GM12878 (cell line): ENCODE data around the gene DNAJA4. TPM values are rescaled to one million over a fixed set of nuclear protein-coding genes. Genes with fewer than 3 reads are reported as not detected.

ENCODE experiments used
- ATAC-seq: fragments of 200-7000 bp; cut with Tn5 transposase; 3 replicates; pipeline ENCODE4 v1.9.1; 2020; ENCODE audit warnings: mild to moderate bottlenecking, moderate library complexity
- BruUV-seq: library from RNA; stranded (reverse); fragments of 400-500 nt; replicated peaks from 2 replicates; lab custom pipeline; 2021; lab: Mats Ljungman, UMichigan
- CTCF ChIA-PET: fragments of 300-600 bp; sonication (Branson Sonifier 250); formaldehyde crosslinking; extraction: SDS; loops from one replicate; lab custom pipeline; 2021; ENCODE audit warnings: inconsistent platforms; lab: Yijun Ruan, JAX
- POLR2A ChIA-PET: fragments of 350-600 bp; formaldehyde crosslinking; extraction: SDS; loops from one replicate; lab custom pipeline; 2021; ENCODE audit warnings: inconsistent platforms; lab: Charles Lee
- RAD21 ChIA-PET: fragments of 300-600 bp; sonication (Branson Sonifier 250); formaldehyde crosslinking; loops from one replicate; lab custom pipeline; 2023; ENCODE audit warnings: antibody characterized with exemption; ENCODE audit not compliant: unreplicated experiment; lab: Charles Lee
- SMC1A ChIA-PET: fragments of 300-600 bp; sonication (Branson Sonifier 250); formaldehyde crosslinking; loops from one replicate; lab custom pipeline; 2023; ENCODE audit not compliant: unreplicated experiment, uncharacterized antibody; lab: Charles Lee
- DNase-seq: peaks from one replicate; pipeline ENCODE4 v3.0.0-alpha.2; 2011; ENCODE audit warnings: low read depth, low spot score
- FAIRE-seq: peaks from 3 replicates; lab custom pipeline; 2011; peaks lifted over from hg19 to GRCh38; lab: Jason Lieb, UNC
- H2AFZ ChIP-seq: 2 replicates; pipeline ENCODE4 v1.6.0; 2011; ENCODE audit warnings: low read depth, low read length, control low read depth; ENCODE audit not compliant: control insufficient read depth
- H3K27ac ChIP-seq: 2 replicates; pipeline ENCODE4 v1.5.1; 2011; ENCODE audit warnings: control low read depth; ENCODE audit not compliant: control insufficient read depth, insufficient read depth
- H3K27me3 ChIP-seq, 2 experiments: replicated peaks in 1 of 2; 2 replicates each; pipeline versions ENCODE4 v1.6.0 to v1.6.1; 2011; ENCODE audit warnings: low read length in 1 of 2; ENCODE audit not compliant: control insufficient read depth in 2 of 2, insufficient read depth in 2 of 2
- H3K36me3 ChIP-seq, 2 experiments: 2 replicates each; pipeline ENCODE4 v1.5.1; 2011; ENCODE audit warnings: low read length in 1 of 2; ENCODE audit not compliant: control insufficient read depth in 2 of 2, insufficient read depth in 2 of 2
- H3K4me1 ChIP-seq: 2 replicates; pipeline ENCODE4 v1.6.1; 2011; ENCODE audit warnings: mild to moderate bottlenecking, low read length, moderate library complexity, mixed read lengths; ENCODE audit not compliant: control insufficient read depth, insufficient read depth
- H3K4me2 ChIP-seq: 2 replicates; pipeline ENCODE4 v1.6.0; 2011; ENCODE audit warnings: control low read depth; ENCODE audit not compliant: control insufficient read depth, insufficient read depth
- H3K4me3 ChIP-seq: fragments of 200-600 bp; sonication (generic); 2 replicates; pipeline ENCODE4 v1.5.1; 2016
- H3K79me2 ChIP-seq: 2 replicates; pipeline ENCODE4 v1.6.0; 2011; ENCODE audit warnings: low read length; ENCODE audit not compliant: control insufficient read depth, insufficient read depth
- H3K9ac ChIP-seq: 2 replicates; pipeline ENCODE4 v1.8.0; 2011; ENCODE audit warnings: low read length, control low read depth, mixed read lengths; ENCODE audit not compliant: control insufficient read depth, insufficient read depth
- H3K9me3 ChIP-seq: replicated peaks from 3 replicates; pipeline ENCODE4 v1.5.1; 2011; ENCODE audit warnings: mild to moderate bottlenecking, low read length; ENCODE audit not compliant: control insufficient read depth, insufficient read depth
- H4K20me1 ChIP-seq: 2 replicates; pipeline ENCODE4 v1.6.0; 2011; ENCODE audit not compliant: control insufficient read depth, insufficient read depth
- BMI1 ChIP-seq: fragments of 450-650 bp; IDR thresholded peaks from 2 replicates; pipeline ENCODE4 v1.6.1; 2016; ENCODE audit warnings: mild to moderate bottlenecking, moderate library complexity, borderline replicate concordance
- CEBPB ChIP-seq, 2 experiments: fragments of 150-350 bp in 1 of 2; IDR thresholded peaks; 2 replicates each; pipeline ENCODE4 v1.6.1; 2012 to 2014; ENCODE audit warnings: low read depth in 2 of 2, low read length in 2 of 2, borderline replicate concordance in 1 of 2, inconsistent platforms in 1 of 2
- CHD2 ChIP-seq: IDR thresholded peaks from 2 replicates; pipeline ENCODE4 v1.6.1; 2011; ENCODE audit warnings: low read depth, low read length, improper control_type of control experiment, borderline replicate concordance
- HDGF ChIP-seq: fragments of 450-650 bp; IDR thresholded peaks from 2 replicates; pipeline ENCODE4 v1.6.1; 2016; ENCODE audit warnings: antibody characterized with exemption
- IKZF2 ChIP-seq, 2 experiments: fragments of 450-650 bp; IDR thresholded peaks; 2 replicates each; pipeline ENCODE4 v1.6.1; 2017; ENCODE audit warnings: mild to moderate bottlenecking in 2 of 2, moderate library complexity in 2 of 2
- NRF1 ChIP-seq: conservative IDR thresholded peaks from 2 replicates; pipeline ENCODE4 v1.6.1; 2011; ENCODE audit warnings: mild to moderate bottlenecking, low read depth, low read length, improper control_type of control experiment
- RELB ChIP-seq: fragments of 450-650 bp; IDR thresholded peaks from 2 replicates; pipeline ENCODE4 v1.6.1; 2017; ENCODE audit warnings: low read depth, mild to moderate bottlenecking, moderate library complexity
- USF2 ChIP-seq: IDR thresholded peaks from 2 replicates; pipeline ENCODE4 v1.6.1; 2011; ENCODE audit warnings: low read depth, low read length, improper control_type of control experiment, borderline replicate concordance
- WGBS: methylation state at CpG from one replicate; pipeline ENCODE4 v1.1.6; 2016; ENCODE audit warnings: low lambda C conversion rate; ENCODE audit not compliant: insufficient replicate concordance, insufficient coverage; ENCODE audit errors: missing lambda C conversion rate; 5-methylcytosine and 5-hydroxymethylcytosine counted together
- in situ Hi-C: fragments of 300-500 bp; cut with MboI; formaldehyde crosslinking; loops from 9 replicates; pipeline ENCODE4 v1.14.3; 2018; ENCODE audit warnings: mixed read lengths
- intact Hi-C: fragments of 100-400 bp; cut with micrococcal nuclease; formaldehyde crosslinking; loops from one replicate; pipeline ENCODE4 v1.14.2; 2022; ENCODE audit not compliant: unreplicated experiment
- polyA plus RNA-seq, 11 experiments: library from polyadenylated mRNA; depleted of rRNA in 4 of 11; unstranded in 6 of 11; stranded (reverse) in 5 of 11; fragments of >200 nt; fragmentation: Nextera tagmentation in 4 of 11; fragmentation: Illumina TruSeq in 1 of 11; extraction: Ambion mirVana in 4 of 11; extraction: Trizol in 1 of 11; gene quantifications; 1 replicate in 1 of 11; 2 replicates in 10 of 11; pipeline versions ENCODE4 v1.2.1 to v1.2.3, GENCODE V29; 2011 to 2016; ENCODE audit warnings: inconsistent platforms in 2 of 11, missing spikeins in 2 of 11, low read depth in 1 of 11
- total RNA-seq, 4 experiments: library from RNA; depleted of rRNA in 3 of 4; stranded (reverse); fragments of >200 nt in 3 of 4; fragmentation: Illumina TruSeq in 1 of 4; extraction: Trizol in 1 of 4; gene quantifications; 2 replicates each; pipeline versions ENCODE4 v1.2.1 to v1.2.3, GENCODE V29; 2013 to 2021
- TF ChIP-seq, protein P1 (sequence below): fragments of 450-650 bp; IDR thresholded peaks from 2 replicates; pipeline ENCODE4 v1.6.1; 2017; ENCODE audit warnings: mild to moderate bottlenecking, moderate library complexity
- TF ChIP-seq, protein P2 (sequence below): fragments of 450-650 bp; IDR thresholded peaks from 2 replicates; pipeline ENCODE4 v1.6.1; 2016; ENCODE audit warnings: mild to moderate bottlenecking, moderate library complexity, borderline replicate concordance

Gene DNAJA4
- total and polyA plus RNA-seq, 10 of the 15 experiments (the other 5 are each of a cell fraction or from before 2014, with no cell fraction given): 0.01 to 10.4 (median 4.1) TPM

- Histone ChIP-seq H3K27ac (no peak overlapping the region), H3K4me1 (no peaks in the 10 kb centered on the region), H2AFZ (no peak overlapping the region), H3K9me3 (no peaks in the 10 kb centered on the region; the same call in 2 of the 3 replicates), H3K4me2 (no peak overlapping the region), H3K79me2 (no peaks in the 10 kb centered on the region), H3K27me3 (no peaks in the 10 kb centered on the region), H4K20me1 (no peaks in the 10 kb centered on the region), H3K9ac (no peak overlapping the region), H3K36me3 (no peaks in the 10 kb centered on the region), H3K4me3 (no peak overlapping the region)
- 27% methylated on average over 6 of the region's 6 CpGs for WGBS
- DNase-seq (no peak), ATAC-seq (no peak; the same call in 2 of the 3 replicates), FAIRE-seq (no peak)
- BruUV-seq: no TSS peak
- intact Hi-C loops (loop anchor here (1.0 to 5.0 kb wide), 3 partner anchors 115 to 399 kb away; no protein-coding TSS in a partner anchor), in situ Hi-C loops (loop anchor here (5.0 kb wide), 1 partner anchor 124 kb away; no protein-coding TSS in a partner anchor)
- ChIA-PET RAD21 (interaction anchor here (1.2 to 3.3 kb wide), 3 partner anchors 43 to 115 kb away, joined by 3 to 11 read pairs (median 8); no protein-coding TSS in a partner anchor), POLR2A (no interaction called here), CTCF (interaction anchor here (0.6 to 13.8 kb wide), 11 partner anchors 8 to 432 kb away, joined by 3 to 175 read pairs (median 5); partner anchors contain the start of genes HYKK and SKIC8), SMC1A (interaction anchor here (0.9 to 4.3 kb wide), 5 partner anchors 8 to 128 kb away, joined by 4 to 31 read pairs (median 4); partner anchors contain the start of gene SKIC8)
- TF ChIP-seq CEBPB (IDR thresholded peaks at IDR 0.05; ENCODE audit: borderline replicate concordance in 1 of 2, low read depth in 2 of 2, low read length in 2 of 2) (no peak), USF2 (no peak), HDGF (no peak), IKZF2 (IDR thresholded peaks at IDR 0.05) (no peak), CHD2 (no peak), NRF1 (no peak), BMI1 (no peak), RELB (no peak)
- TF ChIP-seq, protein P1, sequence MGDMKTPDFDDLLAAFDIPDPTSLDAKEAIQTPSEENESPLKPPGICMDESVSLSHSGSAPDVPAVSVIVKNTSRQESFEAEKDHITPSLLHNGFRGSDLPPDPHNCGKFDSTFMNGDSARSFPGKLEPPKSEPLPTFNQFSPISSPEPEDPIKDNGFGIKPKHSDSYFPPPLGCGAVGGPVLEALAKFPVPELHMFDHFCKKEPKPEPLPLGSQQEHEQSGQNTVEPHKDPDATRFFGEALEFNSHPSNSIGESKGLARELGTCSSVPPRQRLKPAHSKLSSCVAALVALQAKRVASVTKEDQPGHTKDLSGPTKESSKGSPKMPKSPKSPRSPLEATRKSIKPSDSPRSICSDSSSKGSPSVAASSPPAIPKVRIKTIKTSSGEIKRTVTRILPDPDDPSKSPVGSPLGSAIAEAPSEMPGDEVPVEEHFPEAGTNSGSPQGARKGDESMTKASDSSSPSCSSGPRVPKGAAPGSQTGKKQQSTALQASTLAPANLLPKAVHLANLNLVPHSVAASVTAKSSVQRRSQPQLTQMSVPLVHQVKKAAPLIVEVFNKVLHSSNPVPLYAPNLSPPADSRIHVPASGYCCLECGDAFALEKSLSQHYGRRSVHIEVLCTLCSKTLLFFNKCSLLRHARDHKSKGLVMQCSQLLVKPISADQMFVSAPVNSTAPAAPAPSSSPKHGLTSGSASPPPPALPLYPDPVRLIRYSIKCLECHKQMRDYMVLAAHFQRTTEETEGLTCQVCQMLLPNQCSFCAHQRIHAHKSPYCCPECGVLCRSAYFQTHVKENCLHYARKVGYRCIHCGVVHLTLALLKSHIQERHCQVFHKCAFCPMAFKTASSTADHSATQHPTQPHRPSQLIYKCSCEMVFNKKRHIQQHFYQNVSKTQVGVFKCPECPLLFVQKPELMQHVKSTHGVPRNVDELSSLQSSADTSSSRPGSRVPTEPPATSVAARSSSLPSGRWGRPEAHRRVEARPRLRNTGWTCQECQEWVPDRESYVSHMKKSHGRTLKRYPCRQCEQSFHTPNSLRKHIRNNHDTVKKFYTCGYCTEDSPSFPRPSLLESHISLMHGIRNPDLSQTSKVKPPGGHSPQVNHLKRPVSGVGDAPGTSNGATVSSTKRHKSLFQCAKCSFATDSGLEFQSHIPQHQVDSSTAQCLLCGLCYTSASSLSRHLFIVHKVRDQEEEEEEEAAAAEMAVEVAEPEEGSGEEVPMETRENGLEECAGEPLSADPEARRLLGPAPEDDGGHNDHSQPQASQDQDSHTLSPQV: no peak
- TF ChIP-seq, protein P2, sequence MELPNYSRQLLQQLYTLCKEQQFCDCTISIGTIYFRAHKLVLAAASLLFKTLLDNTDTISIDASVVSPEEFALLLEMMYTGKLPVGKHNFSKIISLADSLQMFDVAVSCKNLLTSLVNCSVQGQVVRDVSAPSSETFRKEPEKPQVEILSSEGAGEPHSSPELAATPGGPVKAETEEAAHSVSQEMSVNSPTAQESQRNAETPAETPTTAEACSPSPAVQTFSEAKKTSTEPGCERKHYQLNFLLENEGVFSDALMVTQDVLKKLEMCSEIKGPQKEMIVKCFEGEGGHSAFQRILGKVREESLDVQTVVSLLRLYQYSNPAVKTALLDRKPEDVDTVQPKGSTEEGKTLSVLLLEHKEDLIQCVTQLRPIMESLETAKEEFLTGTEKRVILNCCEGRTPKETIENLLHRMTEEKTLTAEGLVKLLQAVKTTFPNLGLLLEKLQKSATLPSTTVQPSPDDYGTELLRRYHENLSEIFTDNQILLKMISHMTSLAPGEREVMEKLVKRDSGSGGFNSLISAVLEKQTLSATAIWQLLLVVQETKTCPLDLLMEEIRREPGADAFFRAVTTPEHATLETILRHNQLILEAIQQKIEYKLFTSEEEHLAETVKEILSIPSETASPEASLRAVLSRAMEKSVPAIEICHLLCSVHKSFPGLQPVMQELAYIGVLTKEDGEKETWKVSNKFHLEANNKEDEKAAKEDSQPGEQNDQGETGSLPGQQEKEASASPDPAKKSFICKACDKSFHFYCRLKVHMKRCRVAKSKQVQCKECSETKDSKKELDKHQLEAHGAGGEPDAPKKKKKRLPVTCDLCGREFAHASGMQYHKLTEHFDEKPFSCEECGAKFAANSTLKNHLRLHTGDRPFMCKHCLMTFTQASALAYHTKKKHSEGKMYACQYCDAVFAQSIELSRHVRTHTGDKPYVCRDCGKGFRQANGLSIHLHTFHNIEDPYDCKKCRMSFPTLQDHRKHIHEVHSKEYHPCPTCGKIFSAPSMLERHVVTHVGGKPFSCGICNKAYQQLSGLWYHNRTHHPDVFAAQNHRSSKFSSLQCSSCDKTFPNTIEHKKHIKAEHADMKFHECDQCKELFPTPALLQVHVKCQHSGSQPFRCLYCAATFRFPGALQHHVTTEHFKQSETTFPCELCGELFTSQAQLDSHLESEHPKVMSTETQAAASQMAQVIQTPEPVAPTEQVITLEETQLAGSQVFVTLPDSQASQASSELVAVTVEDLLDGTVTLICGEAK: no peak
These were observed 43.6 kb downstream of the DNAJA4 start for GRCh38 chr15:78307976-78308375.
